Measurements from ENCODE around the gene CAMK1G.

CAMK1G gene

DNA sequence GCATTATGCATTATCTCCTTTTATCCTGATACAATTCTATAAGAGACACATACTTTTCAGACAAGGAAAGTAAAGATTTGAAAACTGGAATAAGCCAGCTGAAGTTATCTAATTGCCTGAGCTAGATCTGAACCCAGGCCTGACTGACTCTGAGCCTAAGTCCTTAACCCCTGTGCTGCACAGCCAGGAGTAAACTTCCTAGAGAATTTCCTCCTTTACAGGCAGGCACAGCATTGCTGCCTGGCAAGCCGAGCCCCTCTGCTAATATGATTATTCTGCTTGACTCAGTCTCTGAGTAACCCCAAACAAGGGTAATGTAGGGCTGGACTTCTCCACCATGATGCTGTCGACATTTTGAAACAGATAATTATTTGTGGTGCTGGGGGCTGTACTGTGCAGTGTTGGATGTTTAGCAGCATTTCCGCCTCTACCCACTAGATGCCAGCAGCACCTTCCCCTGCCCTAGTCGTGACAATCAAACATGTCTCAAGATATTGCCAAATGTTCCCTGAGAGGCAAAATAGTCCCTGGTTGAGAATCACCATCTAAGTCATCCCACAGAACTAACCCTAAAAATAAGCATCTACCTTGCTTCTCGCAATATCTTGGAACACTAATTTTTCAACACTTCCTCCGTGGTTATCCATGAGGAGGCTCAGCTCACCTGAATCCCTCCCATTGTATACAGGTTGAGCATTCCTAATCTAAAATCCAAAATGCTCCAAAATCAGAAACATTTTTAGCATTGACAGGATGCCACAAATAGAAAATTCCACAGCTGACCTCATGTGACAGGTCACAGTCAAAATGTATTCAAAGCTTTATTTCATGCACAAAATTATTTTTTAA is 18.5 kb downstream of the CAMK1G start:
- peak; percentile 27 for DNase-seq

DNA sequence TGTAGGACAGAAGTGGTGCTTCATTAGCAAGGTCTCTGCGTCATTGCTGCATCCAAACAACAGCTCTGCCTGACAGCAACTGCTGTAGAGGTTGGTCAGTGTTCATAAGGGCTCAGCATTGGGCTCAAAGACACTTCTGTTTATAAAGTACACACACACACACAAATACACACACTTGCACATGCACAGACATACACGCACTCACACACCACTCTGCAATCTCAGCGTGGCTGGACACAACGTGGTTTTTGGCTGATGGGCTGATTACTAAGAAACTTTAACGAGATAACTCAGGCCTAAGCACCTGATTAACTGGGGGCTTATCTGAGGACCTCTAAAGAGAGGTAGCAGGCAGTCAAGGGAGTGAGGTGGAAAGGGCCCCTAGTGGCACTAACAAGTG is 20.4 kb downstream of the CAMK1G start:
- DNase-seq: no peak

DNA sequence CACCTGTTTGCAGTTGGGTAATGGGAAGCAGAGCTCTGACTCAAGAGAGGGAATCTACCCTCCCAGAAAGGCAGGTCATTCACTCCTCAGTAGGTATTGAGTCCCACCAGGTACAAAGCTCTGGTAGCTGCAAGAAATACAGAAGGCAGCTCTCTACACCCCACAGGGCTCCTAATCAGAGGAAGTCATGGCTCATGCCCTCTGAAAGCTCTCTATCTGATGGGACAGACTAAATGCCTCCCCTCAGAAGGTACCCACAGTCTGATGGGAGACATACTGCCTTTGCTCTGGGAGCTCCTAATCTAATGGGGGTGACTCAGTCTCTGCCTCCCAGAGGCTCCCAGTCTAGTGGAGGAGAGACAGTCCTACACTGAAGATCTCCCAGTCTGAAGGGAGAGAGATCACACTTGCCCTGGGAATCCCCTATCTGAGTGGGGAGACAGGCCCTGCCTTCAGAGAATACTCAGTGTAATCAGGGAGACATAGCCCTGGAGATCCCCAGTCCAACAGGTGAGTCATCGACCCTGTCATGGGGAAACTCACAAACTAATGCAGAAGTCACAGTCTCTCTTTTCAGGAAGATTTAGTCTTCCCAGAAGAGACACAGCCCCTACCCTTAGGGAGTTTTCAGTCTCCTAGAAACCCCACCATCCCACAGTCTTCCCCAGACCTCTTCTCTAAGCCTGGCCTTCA is 23.7 kb downstream of the CAMK1G start:
- DNase-seq: no peak

DNA sequence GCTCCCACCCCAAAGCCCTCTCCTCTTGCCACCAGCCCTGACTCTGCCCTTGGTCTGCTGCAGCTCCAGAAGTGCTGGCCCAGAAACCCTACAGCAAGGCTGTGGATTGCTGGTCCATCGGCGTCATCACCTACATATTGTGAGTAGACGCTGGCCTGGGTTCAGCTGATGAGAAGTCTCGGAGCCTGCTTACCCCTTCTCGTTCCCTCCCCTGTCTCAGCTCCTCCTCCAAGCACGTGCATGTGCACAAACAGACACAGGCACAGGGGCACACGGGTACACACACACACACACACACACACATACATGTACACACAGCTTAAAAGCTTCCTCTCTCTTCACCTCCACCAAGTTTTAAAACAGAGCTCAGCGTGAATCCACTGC is 24.3 kb downstream of the CAMK1G start:
- DNase-seq: no peak

DNA sequence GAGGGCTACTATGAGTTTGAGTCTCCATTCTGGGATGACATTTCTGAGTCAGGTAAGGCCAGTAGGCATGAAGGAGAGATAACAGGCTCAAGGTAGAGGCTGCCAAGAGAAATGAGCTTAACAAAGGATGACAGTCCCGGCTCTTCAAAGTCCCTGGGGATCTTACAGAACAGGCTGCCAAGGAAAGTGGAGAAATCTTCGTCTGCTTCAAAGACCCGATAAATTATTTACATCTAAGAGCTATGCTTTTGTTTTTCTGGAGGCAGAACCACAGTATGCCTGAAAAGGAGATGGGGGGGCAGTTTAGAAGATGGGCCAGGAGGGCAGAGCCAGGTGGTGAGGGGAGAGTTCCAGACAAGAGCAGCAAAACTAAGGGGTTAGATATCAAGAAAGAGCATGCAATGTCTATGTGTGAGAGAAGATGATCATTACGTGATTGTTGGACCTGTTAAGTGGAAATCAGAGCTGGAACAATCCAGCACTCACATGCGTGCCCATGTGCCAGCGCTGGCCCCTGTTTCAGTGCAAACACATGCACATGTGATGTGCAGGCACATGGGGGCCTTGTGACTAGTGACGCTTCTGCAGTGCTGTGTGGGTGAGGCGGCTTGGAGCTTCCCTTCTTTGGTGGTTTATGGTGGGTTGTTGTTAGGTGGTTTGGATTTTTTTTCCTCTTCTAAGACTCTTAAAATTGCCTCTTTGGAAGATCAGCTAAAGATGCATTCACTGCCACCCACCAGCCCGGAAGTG is 25.7 kb downstream of the CAMK1G start:
- DNase-seq: no peak

DNA sequence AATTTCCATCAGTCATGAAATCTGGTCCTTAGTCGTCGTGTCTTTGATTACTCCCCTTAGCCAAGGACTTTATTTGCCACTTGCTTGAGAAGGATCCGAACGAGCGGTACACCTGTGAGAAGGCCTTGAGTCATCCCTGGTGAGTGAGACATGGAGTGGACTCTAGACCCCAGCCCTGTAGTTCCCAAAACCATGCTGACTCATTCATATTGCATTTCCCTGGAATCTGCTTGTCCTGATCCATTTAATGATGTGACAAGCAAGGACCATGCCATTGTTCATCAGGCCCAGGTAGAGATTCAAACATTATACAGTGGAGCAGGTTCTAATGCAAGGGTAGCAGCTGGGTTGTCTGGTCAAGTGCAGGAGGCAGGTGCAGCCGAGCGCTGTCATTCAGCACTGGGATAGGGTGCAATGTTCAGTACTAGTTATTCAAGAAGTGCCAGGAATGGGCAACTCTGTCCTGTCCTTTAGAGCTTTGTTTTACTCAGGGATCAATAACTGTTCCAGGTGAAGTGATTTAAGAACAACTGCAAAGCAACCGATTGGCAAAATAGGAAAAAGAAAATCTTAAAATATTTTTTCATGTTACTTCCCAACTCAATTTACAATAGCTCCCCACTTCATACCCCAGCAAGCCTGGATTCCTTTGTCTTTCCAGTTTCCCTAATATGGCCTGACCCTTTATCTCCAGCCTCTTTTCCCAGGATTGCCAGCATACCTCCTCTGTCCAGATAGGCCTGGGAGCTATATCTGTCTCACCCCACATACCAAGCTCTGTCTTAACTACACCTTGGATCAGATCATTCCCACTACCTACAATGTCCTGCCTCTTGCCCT is 26.5 kb downstream of the CAMK1G start:
- no peak for DNase-seq

DNA sequence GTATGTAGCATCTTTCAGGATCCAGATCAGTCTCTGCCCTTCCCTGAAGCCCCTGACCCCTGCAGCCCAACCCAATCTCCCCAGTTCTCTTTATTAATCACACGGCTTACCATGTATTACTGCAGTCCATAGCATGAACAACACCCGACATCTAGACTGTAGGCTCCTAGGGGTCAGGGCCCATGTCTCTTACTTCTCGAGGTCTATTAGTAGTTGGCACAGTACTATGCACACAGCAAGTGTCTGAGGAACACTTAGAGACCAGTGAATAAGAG is 27.1 kb downstream of the CAMK1G start:
- no peak for DNase-seq

DNA sequence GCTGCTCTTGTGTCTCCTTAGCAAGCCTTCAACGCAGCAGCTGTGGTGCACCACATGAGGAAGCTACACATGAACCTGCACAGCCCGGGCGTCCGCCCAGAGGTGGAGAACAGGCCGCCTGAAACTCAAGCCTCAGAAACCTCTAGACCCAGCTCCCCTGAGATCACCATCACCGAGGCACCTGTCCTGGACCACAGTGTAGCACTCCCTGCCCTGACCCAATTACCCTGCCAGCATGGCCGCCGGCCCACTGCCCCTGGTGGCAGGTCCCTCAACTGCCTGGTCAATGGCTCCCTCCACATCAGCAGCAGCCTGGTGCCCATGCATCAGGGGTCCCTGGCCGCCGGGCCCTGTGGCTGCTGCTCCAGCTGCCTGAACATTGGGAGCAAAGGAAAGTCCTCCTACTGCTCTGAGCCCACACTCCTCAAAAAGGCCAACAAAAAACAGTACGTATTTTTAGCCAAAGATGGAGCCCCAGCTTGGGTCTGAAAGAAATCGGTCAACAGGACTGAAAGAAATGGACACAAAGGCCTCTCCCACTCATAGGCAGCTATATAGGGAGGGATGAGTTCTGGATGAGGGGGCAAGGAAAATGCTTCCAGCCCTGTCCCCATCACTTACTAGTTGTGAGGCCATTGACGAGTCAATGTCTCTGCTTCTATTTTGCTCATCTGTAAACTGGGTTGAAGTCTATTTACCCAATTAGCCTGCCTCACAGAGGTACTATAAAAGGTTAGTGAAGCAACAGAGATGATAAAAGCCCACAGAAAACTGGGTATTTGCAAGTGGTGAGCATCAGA is 28.5 kb downstream of the CAMK1G start:
- no peak for DNase-seq

- DNase-seq: no peak
Measured at GRCh38 chr1:209612646-209613399, 29.3 kb downstream of the CAMK1G start.

GRCh38 chr1:209613400-209614150 is 30.1 kb downstream of the CAMK1G start:
- DNase-seq: no peak

GRCh38 chr1:209614151-209614420 is 30.6 kb downstream of the CAMK1G start:
- no peak for DNase-seq

DNA sequence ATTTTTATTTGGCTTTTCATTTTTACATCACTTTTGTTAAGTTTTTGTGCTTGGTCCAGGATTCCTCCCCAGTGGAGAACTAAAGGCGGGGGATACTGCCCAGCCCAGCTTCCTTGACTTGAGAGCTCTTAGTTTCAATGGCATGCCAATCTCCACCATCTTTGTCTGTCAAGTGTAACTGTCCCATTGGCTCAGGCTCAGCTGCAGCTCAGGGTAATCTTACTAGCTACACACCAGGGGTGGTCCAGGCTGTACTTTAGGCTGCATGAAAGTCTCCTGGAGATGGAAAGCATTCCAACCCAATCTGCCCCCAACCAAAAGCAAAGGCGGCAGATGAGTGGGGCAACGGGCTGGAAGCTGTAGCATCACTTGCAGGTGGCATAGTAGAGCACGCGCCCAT is 31.4 kb downstream of the CAMK1G start:
- no peak for DNase-seq

DNA sequence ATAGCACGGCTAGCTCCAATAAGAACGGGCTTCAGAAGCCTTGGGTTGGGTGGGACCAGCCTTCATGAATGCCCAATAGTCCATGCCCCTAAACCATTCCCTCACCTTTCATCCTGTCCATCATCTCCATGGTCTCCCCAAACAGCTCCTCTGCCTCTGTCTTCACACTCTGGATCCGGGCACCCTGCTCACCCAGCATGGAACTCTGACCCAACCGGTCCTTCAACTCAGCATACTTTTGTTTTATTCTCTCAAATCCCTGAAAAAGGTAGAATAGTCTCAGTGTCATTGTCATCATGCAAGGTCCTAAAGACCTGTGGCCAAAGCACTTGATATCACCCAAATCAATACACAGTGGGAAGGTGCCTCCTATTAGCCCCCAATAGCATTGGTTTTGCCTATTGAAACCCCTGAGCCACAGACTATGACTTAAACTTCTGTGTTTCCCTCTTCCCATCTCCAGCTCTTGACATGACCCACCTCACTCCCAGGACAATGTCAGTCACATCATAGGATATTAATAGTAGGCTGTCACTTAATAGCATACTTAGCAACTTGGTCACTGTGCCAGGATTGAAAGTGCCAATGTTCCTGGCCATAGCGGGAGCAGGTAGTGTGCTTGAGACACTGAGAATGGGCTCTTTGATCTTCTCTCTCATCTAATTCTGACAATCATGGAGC is 33.0 kb downstream of the CAMK1G start:
- no peak for DNase-seq

- no peak for DNase-seq
Measured at GRCh38 chr1:209617047-209617673, 33.6 kb downstream of the CAMK1G start.

GRCh38 chr1:209617755-209618154 is 34.2 kb downstream of the CAMK1G start:
- DNase-seq: no peak

DNA sequence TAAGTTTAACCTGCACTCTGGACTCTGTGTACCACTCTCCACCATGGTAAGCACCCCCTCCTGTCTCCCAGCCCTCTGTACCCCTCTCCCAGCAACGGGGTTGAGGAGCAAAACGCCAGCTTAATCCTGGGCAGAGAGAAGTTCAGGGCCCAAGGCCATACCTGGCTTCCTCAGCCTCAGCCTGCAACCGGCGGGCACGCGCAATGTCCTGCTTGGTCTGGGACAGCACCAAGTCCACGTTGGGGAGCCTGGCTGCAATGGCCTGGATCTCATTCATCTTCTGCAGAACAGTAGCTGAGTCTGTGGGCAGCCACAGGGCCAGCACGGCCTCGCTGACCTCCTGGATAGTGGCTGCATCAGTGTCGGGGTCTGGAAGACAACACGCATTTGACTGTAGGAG is 34.8 kb downstream of the CAMK1G start:
- DNase-seq: no peak

GRCh38 chr1:209618756-209619420 is 35.4 kb downstream of the CAMK1G start:
- DNase-seq: peak; percentile 8

DNA sequence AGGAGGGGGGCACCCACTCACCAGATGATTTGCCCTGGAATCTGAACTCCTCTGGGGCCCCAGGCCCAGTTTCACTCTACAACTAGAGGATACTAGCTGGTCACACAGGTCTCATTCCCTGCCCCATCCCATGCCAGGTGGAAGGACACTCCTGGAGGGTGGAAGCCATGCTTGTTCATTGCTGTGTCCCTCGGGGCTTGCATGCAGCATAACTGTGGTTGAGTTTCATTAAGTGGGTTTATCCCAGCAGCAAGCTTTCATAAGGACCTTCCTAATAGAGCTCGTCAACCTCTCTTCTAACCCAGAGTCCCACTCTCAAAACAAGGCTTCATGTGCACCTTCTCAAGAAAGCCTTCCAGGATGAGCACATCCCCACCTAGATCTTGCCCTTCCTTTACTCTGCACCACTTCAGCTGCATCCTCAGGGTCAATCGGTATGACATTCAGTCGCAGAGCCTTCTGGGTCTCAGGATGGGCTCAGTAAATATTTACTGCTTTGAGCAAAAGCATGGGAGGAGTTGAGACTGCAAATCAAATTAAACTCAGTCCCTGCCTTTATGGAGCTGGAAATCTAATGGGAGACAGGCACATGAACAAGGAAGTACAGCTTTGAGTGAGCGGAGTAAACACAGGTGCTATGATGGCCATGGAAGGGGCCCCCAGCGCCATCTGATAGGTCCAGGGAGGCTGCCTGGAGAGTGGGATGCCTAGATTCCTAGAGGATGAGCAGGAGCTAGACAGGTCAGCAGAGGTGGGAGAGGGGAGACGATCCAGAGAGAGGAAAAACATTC is 36.4 kb downstream of the CAMK1G start:
- DNase-seq: no peak

Data from NCI-H446 treated with DMSO at 0.1 percent for 48 hours (cell line).